DND-41 (cell line): Measurements from ENCODE around the gene CACYBP.

Experiments
- CTCF ChIP-seq: IDR thresholded peaks from 2 replicates; pipeline ENCODE4 v1.5.1; 2012; ENCODE audit warnings: borderline replicate concordance, low read length, moderate library complexity, mild to moderate bottlenecking; ENCODE audit not compliant: poor library complexity, severe bottlenecking; ENCODE audit errors: extremely low read depth
- EZH2 ChIP-seq: IDR thresholded peaks from 3 replicates; pipeline ENCODE4 v1.6.1; 2012; ENCODE audit warnings: borderline replicate concordance, low read depth, mild to moderate bottlenecking, moderate library complexity, low read length, inconsistent platforms; ENCODE audit not compliant: severe bottlenecking

- TF ChIP-seq CTCF (no peak), EZH2 (no peak)
These were observed 34.2 kb downstream of the CACYBP start for GRCh38 chr1:175033953-175034352.
